ENCODE data around the gene EFEMP2. TPM values are rescaled to one million over a fixed set of nuclear protein-coding genes. Genes with fewer than 3 reads are reported as not detected.
A peak's percentile ranks its signal among the peaks of the same experiment; 100 is the strongest.

Gene EFEMP2
- polyA plus RNA-seq, 1 donor (not counting 4 experiments of a cell fraction or from before 2014, with no cell fraction given) = 4.8 TPM

DNA sequence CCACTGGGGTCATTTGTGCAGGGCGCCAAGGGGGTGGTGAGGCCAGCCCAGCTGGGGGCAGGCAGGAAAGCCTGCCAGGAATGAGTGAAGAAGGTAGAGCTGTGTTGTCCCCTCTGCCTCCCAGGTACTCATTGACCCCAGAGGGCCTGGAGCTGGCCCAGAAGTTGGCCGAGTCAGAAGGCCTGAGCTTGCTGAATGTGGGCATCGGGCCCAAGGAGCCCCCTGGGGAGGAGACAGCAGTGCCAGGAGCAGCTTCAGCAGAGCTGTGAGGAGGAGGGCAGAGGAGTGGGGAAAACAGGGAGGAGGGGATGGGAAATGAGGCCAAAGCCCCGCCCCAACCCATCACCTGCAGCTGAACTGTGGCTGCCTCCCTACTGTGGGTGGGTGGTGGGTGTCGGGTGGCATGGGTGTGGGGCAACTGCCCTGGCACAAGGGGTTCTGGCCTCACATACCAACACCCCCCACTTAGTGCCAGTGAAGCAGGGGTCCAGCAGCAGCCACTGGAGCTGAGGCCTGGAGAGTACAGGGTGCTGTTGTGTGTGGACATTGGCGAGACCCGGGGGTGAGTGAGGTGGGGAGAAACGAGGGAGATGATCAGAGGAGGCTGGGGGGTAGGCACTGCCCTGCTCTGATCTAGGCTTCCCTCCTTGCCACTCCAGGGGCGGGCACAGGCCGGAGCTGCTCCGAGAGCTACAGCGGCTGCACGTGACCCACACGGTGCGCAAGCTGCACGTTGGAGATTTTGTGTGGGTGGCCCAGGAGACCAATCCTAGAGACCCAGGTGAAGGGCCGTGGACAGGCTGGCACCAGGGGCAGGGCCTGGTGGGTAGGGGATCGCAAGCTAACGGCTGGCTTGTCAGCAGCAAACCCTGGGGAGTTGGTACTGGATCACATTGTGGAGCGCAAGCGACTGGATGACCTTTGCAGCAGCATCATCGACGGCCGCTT, 9.4 kb downstream of the EFEMP2 start:
- Histone ChIP-seq H3K27me3 (ENCODE audit: control insufficient read depth, extremely low read depth, insufficient read depth, low read length) (no peaks in the 10 kb centered on the region), H2AFZ (ENCODE audit: control insufficient read depth, low read length) (no peak overlapping the region), H3K4me3 (ENCODE audit: control insufficient read depth in 2 of 3, extremely low read depth in 1 of 3, insufficient read depth in 2 of 3, low read depth in 1 of 3, low read length in 3 of 3) (no peak overlapping the region), H3K36me3 (ENCODE audit: control insufficient read depth in 2 of 2, extremely low read depth in 1 of 2, insufficient read depth in 2 of 2, low read length in 2 of 2) (peaks cover 34 to 48% of the 10 kb centered on the region in 2 experiments), H3K27ac (ENCODE audit: control insufficient read depth, insufficient read depth, low read length) (no peak overlapping the region), H3K9ac (ENCODE audit: control insufficient read depth, extremely low read depth, insufficient read depth, low read length) (no peak overlapping the region), H3K4me2 (ENCODE audit: control insufficient read depth, extremely low read depth, insufficient read depth, low read depth, low read length) (no peak overlapping the region), H3K9me3 (ENCODE audit: control insufficient read depth, low read depth, low read length) (no peaks in the 10 kb centered on the region), H3K9me1 (ENCODE audit: control insufficient read depth, extremely low read depth, insufficient read depth, low read length) (no peaks in the 10 kb centered on the region), H4K20me1 (ENCODE audit: control insufficient read depth, extremely low read depth, insufficient read depth, low read length) (no peaks in the 10 kb centered on the region), H3K4me1 (ENCODE audit: control insufficient read depth, extremely low read depth, insufficient read depth, low read length) (peaks cover 18% of the 10 kb centered on the region), H3K79me2 (ENCODE audit: control insufficient read depth, insufficient read depth, low read length) (peaks cover 29% of the 10 kb centered on the region)
- FAIRE-seq = no peak
- dilution Hi-C loops (cut with MboI; ENCODE audit: extremely low pct_ligation_motif_present, low sequenced_read_pairs) = no loop called here
- TF ChIP-seq, protein P1, sequence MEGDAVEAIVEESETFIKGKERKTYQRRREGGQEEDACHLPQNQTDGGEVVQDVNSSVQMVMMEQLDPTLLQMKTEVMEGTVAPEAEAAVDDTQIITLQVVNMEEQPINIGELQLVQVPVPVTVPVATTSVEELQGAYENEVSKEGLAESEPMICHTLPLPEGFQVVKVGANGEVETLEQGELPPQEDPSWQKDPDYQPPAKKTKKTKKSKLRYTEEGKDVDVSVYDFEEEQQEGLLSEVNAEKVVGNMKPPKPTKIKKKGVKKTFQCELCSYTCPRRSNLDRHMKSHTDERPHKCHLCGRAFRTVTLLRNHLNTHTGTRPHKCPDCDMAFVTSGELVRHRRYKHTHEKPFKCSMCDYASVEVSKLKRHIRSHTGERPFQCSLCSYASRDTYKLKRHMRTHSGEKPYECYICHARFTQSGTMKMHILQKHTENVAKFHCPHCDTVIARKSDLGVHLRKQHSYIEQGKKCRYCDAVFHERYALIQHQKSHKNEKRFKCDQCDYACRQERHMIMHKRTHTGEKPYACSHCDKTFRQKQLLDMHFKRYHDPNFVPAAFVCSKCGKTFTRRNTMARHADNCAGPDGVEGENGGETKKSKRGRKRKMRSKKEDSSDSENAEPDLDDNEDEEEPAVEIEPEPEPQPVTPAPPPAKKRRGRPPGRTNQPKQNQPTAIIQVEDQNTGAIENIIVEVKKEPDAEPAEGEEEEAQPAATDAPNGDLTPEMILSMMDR (optimal IDR thresholded peaks at IDR 0.05 in 1 of 3, IDR thresholded peaks at IDR 0.05 in 1 of 3, conservative IDR thresholded peaks at IDR 0.05 in 1 of 3; ENCODE audit: extremely low read depth in 1 of 3, insufficient read depth in 2 of 3, low read length in 3 of 3) = no peak
- TF ChIP-seq EZH2 (IDR thresholded peaks at IDR 0.05; ENCODE audit: low read length) = no peak
- DNase-seq (ENCODE audit: low read depth, low spot score) = no peak

DNA sequence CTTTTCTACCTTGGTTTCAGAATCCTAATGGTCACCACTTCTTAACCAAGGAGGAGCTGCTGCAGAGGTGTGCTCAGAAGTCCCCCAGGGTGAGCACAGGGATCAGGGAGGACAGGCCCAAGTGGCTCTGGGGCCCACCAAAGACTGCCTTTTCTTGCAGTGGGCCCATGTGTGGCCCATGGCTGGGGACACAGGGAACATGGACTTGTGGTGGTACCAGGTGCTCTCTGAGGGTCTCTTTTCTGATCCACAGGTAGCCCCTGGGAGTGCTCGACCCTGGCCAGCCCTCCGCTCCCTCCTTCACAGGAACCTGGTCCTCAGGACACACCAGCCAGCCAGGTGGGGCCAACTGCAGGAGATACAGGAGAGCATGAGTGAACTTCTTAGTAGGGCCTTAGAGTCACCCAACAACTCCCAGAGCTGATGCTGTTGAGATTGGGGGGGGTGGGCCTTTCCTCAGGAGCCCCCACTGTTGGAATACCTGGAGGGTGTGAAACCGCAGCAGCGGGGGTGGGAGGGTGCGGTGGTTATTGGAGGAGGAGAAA, 10.3 kb downstream of the EFEMP2 start:
- DNase-seq (ENCODE audit: low read depth, low spot score) = no peak
- dilution Hi-C loops (cut with MboI; ENCODE audit: extremely low pct_ligation_motif_present, low sequenced_read_pairs) = no loop called here
- Histone ChIP-seq H3K36me3 (ENCODE audit: control insufficient read depth in 2 of 2, extremely low read depth in 1 of 2, insufficient read depth in 2 of 2, low read length in 2 of 2) (peaks cover 34 to 44% of the 10 kb centered on the region in 2 experiments), H3K27ac (ENCODE audit: control insufficient read depth, insufficient read depth, low read length) (no peak overlapping the region), H3K9ac (ENCODE audit: control insufficient read depth, extremely low read depth, insufficient read depth, low read length) (no peak overlapping the region), H3K4me3 (ENCODE audit: control insufficient read depth in 2 of 3, extremely low read depth in 1 of 3, insufficient read depth in 2 of 3, low read depth in 1 of 3, low read length in 3 of 3) (no peak overlapping the region), H4K20me1 (ENCODE audit: control insufficient read depth, extremely low read depth, insufficient read depth, low read length) (peaks cover 1% of the 10 kb centered on the region), H3K79me2 (ENCODE audit: control insufficient read depth, insufficient read depth, low read length) (peaks cover 36% of the 10 kb centered on the region), H3K9me3 (ENCODE audit: control insufficient read depth, low read depth, low read length) (no peaks in the 10 kb centered on the region), H3K9me1 (ENCODE audit: control insufficient read depth, extremely low read depth, insufficient read depth, low read length) (no peaks in the 10 kb centered on the region), H3K4me1 (ENCODE audit: control insufficient read depth, extremely low read depth, insufficient read depth, low read length) (peaks cover 18% of the 10 kb centered on the region), H3K4me2 (ENCODE audit: control insufficient read depth, extremely low read depth, insufficient read depth, low read depth, low read length) (peak overlapping the region; percentile 92), H3K27me3 (ENCODE audit: control insufficient read depth, extremely low read depth, insufficient read depth, low read length) (no peaks in the 10 kb centered on the region), H2AFZ (ENCODE audit: control insufficient read depth, low read length) (no peak overlapping the region)
- TF ChIP-seq, protein P1 (optimal IDR thresholded peaks at IDR 0.05 in 1 of 3, IDR thresholded peaks at IDR 0.05 in 1 of 3, conservative IDR thresholded peaks at IDR 0.05 in 1 of 3; ENCODE audit: extremely low read depth in 1 of 3, insufficient read depth in 2 of 3, low read length in 3 of 3) = no peak
- TF ChIP-seq EZH2 (IDR thresholded peaks at IDR 0.05; ENCODE audit: low read length) = no peak
- FAIRE-seq = no peak

Measured in keratinocyte (primary cell).